DOHH2 (cell line): ENCODE data around the gene FZD4.

Experiments used
- H3F3A ChIP-seq: fragments of 200-600 bp; sonication (generic), shearing (Covaris generic); 2 replicates; pipeline ENCODE4 v1.6.0; 2016; ENCODE audit warnings: antibody characterized with exemption, mild to moderate bottlenecking; ENCODE audit not compliant: control insufficient read depth, insufficient read depth
- H3K27ac ChIP-seq: fragments of 200-600 bp; sonication (generic); 2 replicates; pipeline ENCODE4 v1.5.1; 2014; ENCODE audit warnings: low read depth, mild to moderate bottlenecking, low read length, moderate library complexity
- H3K27me3 ChIP-seq: fragments of 200-600 bp; sonication (generic); 2 replicates; pipeline ENCODE4 v1.6.1; 2014; ENCODE audit warnings: mild to moderate bottlenecking, low read length, mixed read lengths; ENCODE audit not compliant: control insufficient read depth
- H3K36me3 ChIP-seq: fragments of 200-600 bp; sonication (generic); 2 replicates; pipeline ENCODE4 v1.6.1; 2014; ENCODE audit warnings: mild to moderate bottlenecking, low read length, moderate library complexity, mixed read lengths; ENCODE audit not compliant: control insufficient read depth
- H3K4me1 ChIP-seq: fragments of 200-600 bp; sonication (generic); 2 replicates; pipeline ENCODE4 v1.6.1; 2014; ENCODE audit warnings: mild to moderate bottlenecking, low read length, mixed read lengths; ENCODE audit not compliant: control insufficient read depth
- H3K4me2 ChIP-seq: fragments of 200-600 bp; sonication (generic); 2 replicates; pipeline ENCODE4 v1.6.0; 2014; ENCODE audit warnings: mild to moderate bottlenecking, low read length, moderate library complexity
- H3K4me3 ChIP-seq: fragments of 200-600 bp; sonication (generic); 2 replicates; pipeline ENCODE4 v1.5.1; 2014; ENCODE audit warnings: mild to moderate bottlenecking, low read length, mixed read lengths
- H3K79me2 ChIP-seq: fragments of 200-600 bp; sonication (generic); 2 replicates; pipeline ENCODE4 v1.6.1; 2014; ENCODE audit warnings: mild to moderate bottlenecking, low read length, mixed read lengths; ENCODE audit not compliant: control insufficient read depth
- H3K9me2 ChIP-seq: fragments of 200-600 bp; sonication (generic); replicated peaks from 2 replicates; pipeline ENCODE4 v1.6.1; 2014; ENCODE audit warnings: mild to moderate bottlenecking, low read length, mixed read lengths; ENCODE audit not compliant: control insufficient read depth
- H3K9me3 ChIP-seq: fragments of 200-600 bp; sonication (generic); 2 replicates; pipeline ENCODE4 v1.6.1; 2014; ENCODE audit warnings: antibody characterized with exemption, low read length, mixed read lengths; ENCODE audit not compliant: control insufficient read depth, insufficient read depth
- H4K20me1 ChIP-seq: fragments of 200-600 bp; sonication (generic); 2 replicates; pipeline ENCODE4 v1.6.0; 2014; ENCODE audit warnings: low read depth, mild to moderate bottlenecking, antibody characterized with exemption, low read length, moderate library complexity; ENCODE audit not compliant: control insufficient read depth, insufficient read depth
- CTCF ChIP-seq: fragments of 200-600 bp; sonication (generic); IDR thresholded peaks from one replicate; pipeline ENCODE4 v1.5.1; 2014; ENCODE audit warnings: antibody characterized with exemption, mild to moderate bottlenecking, low read depth, low read length; ENCODE audit not compliant: poor library complexity, severe bottlenecking
- EZH2phosphoT487 ChIP-seq: fragments of 200-600 bp; sonication (generic); IDR thresholded peaks from 2 replicates; pipeline ENCODE4 v1.6.1; 2017; ENCODE audit warnings: borderline replicate concordance, mild to moderate bottlenecking, antibody characterized with exemption, low read length, moderate library complexity, mixed read lengths

Gene FZD4

GRCh38 chr11:86914865-86915519, 40.2 kb downstream of the FZD4 start:
- Histone ChIP-seq H3K9me3 (no peaks in the 10 kb centered on the region), H3K36me3 (no peaks in the 10 kb centered on the region), H3K4me1 (no peaks in the 10 kb centered on the region), H3K9me2 (no peaks in the 10 kb centered on the region), H3K27ac (no peak overlapping the region), H3K4me3 (no peak overlapping the region), H3K27me3 (no peaks in the 10 kb centered on the region), H4K20me1 (no peaks in the 10 kb centered on the region), H3F3A (no peaks in the 10 kb centered on the region), H3K79me2 (no peaks in the 10 kb centered on the region), H3K4me2 (no peak overlapping the region)
- no peak for TF ChIP-seq CTCF
- no peak for TF ChIP-seq EZH2phosphoT487

GRCh38 chr11:86912238-86912637, 43.0 kb downstream of the FZD4 start:
- Histone ChIP-seq H3K79me2 (no peaks in the 10 kb centered on the region), H3K9me3 (no peaks in the 10 kb centered on the region), H3K4me1 (no peaks in the 10 kb centered on the region), H3K9me2 (no peaks in the 10 kb centered on the region), H3K4me2 (no peak overlapping the region), H4K20me1 (no peaks in the 10 kb centered on the region), H3K27ac (no peak overlapping the region), H3K4me3 (no peak overlapping the region), H3F3A (no peaks in the 10 kb centered on the region), H3K36me3 (no peaks in the 10 kb centered on the region), H3K27me3 (peaks cover 3% of the 10 kb centered on the region; the same call in 1 of the 2 replicates)
- TF ChIP-seq EZH2phosphoT487, result no peak
- no peak for TF ChIP-seq CTCF

GRCh38 chr11:86910592-86910991, 44.6 kb downstream of the FZD4 start:
- H3K4me3 ChIP-seq, result no peak overlapping the region
- TF ChIP-seq CTCF (no peak), EZH2phosphoT487 (no peak)
- no peaks in the 10 kb centered on the region for H3K9me2 ChIP-seq
- no peaks in the 10 kb centered on the region for H3K36me3 ChIP-seq
- no peak overlapping the region for H3K4me2 ChIP-seq
- no peaks in the 10 kb centered on the region for H3F3A ChIP-seq
- H4K20me1 ChIP-seq, result no peaks in the 10 kb centered on the region
- no peaks in the 10 kb centered on the region for H3K4me1 ChIP-seq
- H3K27me3 ChIP-seq, result peaks cover 3% of the 10 kb centered on the region; the same call in 1 of the 2 replicates
- no peaks in the 10 kb centered on the region for H3K9me3 ChIP-seq
- H3K27ac ChIP-seq, result no peak overlapping the region
- H3K79me2 ChIP-seq, result no peaks in the 10 kb centered on the region
